ENCODE results near the gene OR9G1.
"Not testable (repeated sequence)": the region's sequence is repeated elsewhere in the genome, so short reads cannot be mapped to it uniquely, and the experiment has no call there.

Gene OR9G1

GRCh38 chr11:56698795-56699194 is at the start of gene OR9G1:
Gene OR9G1 (plus strand): TSS chr11:56699095. CDS start chr11:56700388, 1,293 bp downstream.
- no peak for DNase-seq (ENCODE audit: low spot score)

- no peak for DNase-seq (ENCODE audit: low spot score)
Measured at GRCh38 chr11:56659755-56660154, 39.1 kb upstream of the OR9G1 start.

GRCh38 chr11:56663386-56663785 is 35.5 kb upstream of the OR9G1 start, which contains the start of gene OR5AR1:
Gene OR5AR1 (plus strand): TSS chr11:56663686. CDS start chr11:56663686, 0 bp downstream.
- no peak for DNase-seq (ENCODE audit: low spot score)

GRCh38 chr11:56670984-56671383 is 27.9 kb upstream of the OR9G1 start:
- DNase-seq (ENCODE audit: low spot score), result no peak

- no peak for DNase-seq (ENCODE audit: low spot score)
Measured at GRCh38 chr11:56688554-56689100, 10.3 kb upstream of the OR9G1 start.

GRCh38 chr11:56691179-56691578 is 7.7 kb upstream of the OR9G1 start:
- DNase-seq (ENCODE audit: low spot score), result not testable (repeated sequence)

GRCh38 chr11:56693428-56693827 is 5.5 kb upstream of the OR9G1 start:
- DNase-seq (ENCODE audit: low spot score), result no peak

- DNase-seq (ENCODE audit: low spot score), result no peak
Measured at GRCh38 chr11:56700242-56700913, 1.5 kb downstream of the OR9G1 start.

GRCh38 chr11:56700914-56701485 is 2.1 kb downstream of the OR9G1 start:
- no peak for DNase-seq (ENCODE audit: low spot score)

- no peak for DNase-seq (ENCODE audit: low spot score)
Measured at GRCh38 chr11:56705784-56706396, 7.0 kb downstream of the OR9G1 start.

- DNase-seq (ENCODE audit: low spot score), result no peak
Measured at GRCh38 chr11:56706486-56706885, 7.6 kb downstream of the OR9G1 start.

- DNase-seq (ENCODE audit: low spot score), result no peak
Measured at GRCh38 chr11:56714206-56714605, 15.3 kb downstream of the OR9G1 start.

GRCh38 chr11:56716379-56716854 is 17.5 kb downstream of the OR9G1 start:
- no peak for DNase-seq (ENCODE audit: low spot score)

- no peak for DNase-seq (ENCODE audit: low spot score)
Measured at GRCh38 chr11:56720513-56720912, 21.6 kb downstream of the OR9G1 start.

- no peak for DNase-seq (ENCODE audit: low spot score)
Measured at GRCh38 chr11:56740107-56740506, 41.2 kb downstream of the OR9G1 start.

- no peak for DNase-seq (ENCODE audit: low spot score)
Measured at GRCh38 chr11:56740886-56741285, 42.0 kb downstream of the OR9G1 start.

- DNase-seq (ENCODE audit: low spot score), result no peak
Measured at GRCh38 chr11:56748597-56748996, 49.7 kb downstream of the OR9G1 start, which contains the start of gene OR9G4. Gene OR9G4 (minus strand): TSS chr11:56748697. CDS start chr11:56743766, 4,931 bp downstream.

- no peak for DNase-seq (ENCODE audit: low spot score)
Measured at GRCh38 chr11:56750190-56750589, 51.3 kb downstream of the OR9G1 start.

GRCh38 chr11:56751480-56751879 is 52.6 kb downstream of the OR9G1 start:
- no peak for DNase-seq (ENCODE audit: low spot score)
